Natural killer cell (primary cell): Measurements from ENCODE around the gene ASPDH. TPM values are rescaled to one million over a fixed set of nuclear protein-coding genes. Genes with fewer than 3 reads are reported as not detected.
A peak's percentile ranks its signal among the peaks of the same experiment; 100 is the strongest.

Experiments
- ATAC-seq, 3 donors: fragments of 150-1000 bp in 2 of 3; fragments of 200-7000 bp in 1 of 3; cut with Tn5 transposase; 1 replicate in 1 of 3; 2 replicates in 2 of 3; pipeline ENCODE4 v1.10.0; 2021; ENCODE audit warnings: mild to moderate bottlenecking in 2 of 3, moderate library complexity in 2 of 3
- DNase-seq, 2 donors: peaks; one replicate each; pipeline versions ENCODE4 v3.0.0 to v3.0.0-alpha.2; 2013 to 2021; ENCODE audit warnings: mixed read lengths in 1 of 2
- H3K27ac ChIP-seq: one replicate; pipeline ENCODE4 v1.5.1; 2013; ENCODE audit warnings: mild to moderate bottlenecking, low read length
- H3K27me3 ChIP-seq: one replicate; pipeline ENCODE4 v1.6.1; 2013; ENCODE audit warnings: low read length; ENCODE audit not compliant: control insufficient read depth, insufficient read depth
- H3K36me3 ChIP-seq: one replicate; pipeline ENCODE4 v1.6.1; 2013; ENCODE audit warnings: low read length; ENCODE audit not compliant: control insufficient read depth, insufficient read depth
- H3K4me1 ChIP-seq: one replicate; pipeline ENCODE4 v1.6.1; 2013; ENCODE audit warnings: low read length; ENCODE audit not compliant: control insufficient read depth, insufficient read depth
- H3K4me3 ChIP-seq: one replicate; pipeline ENCODE4 v1.5.1; 2013; ENCODE audit warnings: low read length
- H3K9me3 ChIP-seq: one replicate; pipeline ENCODE4 v1.6.1; 2013; ENCODE audit warnings: low read length; ENCODE audit not compliant: control insufficient read depth, insufficient read depth
- H3K27ac Mint-ChIP-seq, 2 donors: one replicate each; pipeline ENCODE4 v1.8.0; 2022; ENCODE audit warnings: mild to moderate bottlenecking in 2 of 2, mixed read lengths in 2 of 2, moderate library complexity in 1 of 2
- H3K27me3 Mint-ChIP-seq, 2 donors: one replicate each; pipeline ENCODE4 v1.8.0; 2022; ENCODE audit warnings: low read depth in 2 of 2, mixed read lengths in 2 of 2
- H3K36me3 Mint-ChIP-seq: one replicate; pipeline ENCODE4 v1.8.0; 2022; ENCODE audit warnings: mixed read lengths
- H3K4me1 Mint-ChIP-seq, 2 donors: one replicate each; pipeline ENCODE4 v1.8.0; 2022; ENCODE audit warnings: mixed read lengths in 2 of 2
- H3K4me3 Mint-ChIP-seq: one replicate; pipeline ENCODE4 v1.8.0; 2022; ENCODE audit warnings: mild to moderate bottlenecking, moderate library complexity, mixed read lengths
- H3K9me3 Mint-ChIP-seq, 2 donors: one replicate each; pipeline ENCODE4 v1.8.0; 2022; ENCODE audit warnings: mixed read lengths in 2 of 2
- WGBS: methylation state at CpG from one replicate; pipeline ENCODE4 v1.1.7; 2013; ENCODE audit warnings: missing lambda C conversion rate; ENCODE audit not compliant: insufficient coverage; 5-methylcytosine and 5-hydroxymethylcytosine counted together
- intact Hi-C: fragments of 100-400 bp; cut with micrococcal nuclease; formaldehyde crosslinking; loops from one replicate; pipeline ENCODE4 v1.14.2; 2022
- total RNA-seq, 4 donors: library from RNA; stranded (reverse); fragments of 120-200 nt in 1 of 4; gene quantifications; one replicate each; pipeline versions ENCODE4 v1.2.3 to v1.2.4, GENCODE V29; 2013 to 2022
- TF ChIP-seq, protein P1 (sequence below): fragments of 200-600 bp; IDR thresholded peaks from one replicate; pipeline ENCODE4 v1.8.0; 2022; ENCODE audit warnings: antibody characterized with exemption

The ASPDH gene
- total RNA-seq, 3 donors from 2014 or later (not counting 1 experiment from before 2014, with no cell fraction given): not detected

- TF ChIP-seq, protein P1, sequence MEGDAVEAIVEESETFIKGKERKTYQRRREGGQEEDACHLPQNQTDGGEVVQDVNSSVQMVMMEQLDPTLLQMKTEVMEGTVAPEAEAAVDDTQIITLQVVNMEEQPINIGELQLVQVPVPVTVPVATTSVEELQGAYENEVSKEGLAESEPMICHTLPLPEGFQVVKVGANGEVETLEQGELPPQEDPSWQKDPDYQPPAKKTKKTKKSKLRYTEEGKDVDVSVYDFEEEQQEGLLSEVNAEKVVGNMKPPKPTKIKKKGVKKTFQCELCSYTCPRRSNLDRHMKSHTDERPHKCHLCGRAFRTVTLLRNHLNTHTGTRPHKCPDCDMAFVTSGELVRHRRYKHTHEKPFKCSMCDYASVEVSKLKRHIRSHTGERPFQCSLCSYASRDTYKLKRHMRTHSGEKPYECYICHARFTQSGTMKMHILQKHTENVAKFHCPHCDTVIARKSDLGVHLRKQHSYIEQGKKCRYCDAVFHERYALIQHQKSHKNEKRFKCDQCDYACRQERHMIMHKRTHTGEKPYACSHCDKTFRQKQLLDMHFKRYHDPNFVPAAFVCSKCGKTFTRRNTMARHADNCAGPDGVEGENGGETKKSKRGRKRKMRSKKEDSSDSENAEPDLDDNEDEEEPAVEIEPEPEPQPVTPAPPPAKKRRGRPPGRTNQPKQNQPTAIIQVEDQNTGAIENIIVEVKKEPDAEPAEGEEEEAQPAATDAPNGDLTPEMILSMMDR: peak; percentile 41
- Mint-ChIP-seq H3K4me1 (peaks cover 5 to 37% of the 10 kb centered on the region in 2 donors), H3K36me3 (no peaks in the 10 kb centered on the region), H3K27ac (no peak overlapping the region), H3K9me3 (no peaks in the 10 kb centered on the region), H3K27me3 (no peaks in the 10 kb centered on the region), H3K4me3 (no peak overlapping the region)
- Histone ChIP-seq H3K36me3 (peaks cover 4% of the 10 kb centered on the region), H3K27me3 (no peaks in the 10 kb centered on the region), H3K4me1 (peaks cover 7% of the 10 kb centered on the region), H3K4me3 (no peak overlapping the region), H3K27ac (no peak overlapping the region), H3K9me3 (no peaks in the 10 kb centered on the region)
- peak; percentile 32 to 71 for DNase-seq
- WGBS: 87% methylated on average over 18 of the region's 18 CpGs
- intact Hi-C loops: no loop called here
- peak in 1 of 3 donors; percentile 40 for ATAC-seq
These were observed 26.7 kb downstream of the ASPDH start for GRCh38 chr19:50486823-50487515.

GRCh38 chr19:50485284-50485955, 28.3 kb downstream of the ASPDH start:
- H3K27ac ChIP-seq: no peak overlapping the region
- H3K4me1 Mint-ChIP-seq: peaks cover 5 to 30% of the 10 kb centered on the region in 2 donors
- TF ChIP-seq, protein P1: no peak
- intact Hi-C loops: no loop called here
- no peak overlapping the region for H3K4me3 ChIP-seq
- no peaks in the 10 kb centered on the region for H3K36me3 Mint-ChIP-seq
- DNase-seq (no peak), ATAC-seq (no peak)
- H3K27me3 ChIP-seq: no peaks in the 10 kb centered on the region
- H3K27ac Mint-ChIP-seq: peak overlapping the region; percentile 29 to 59
- H3K4me1 ChIP-seq: no peaks in the 10 kb centered on the region
- H3K4me3 Mint-ChIP-seq: no peak overlapping the region
- H3K9me3 Mint-ChIP-seq: no peaks in the 10 kb centered on the region
- WGBS: 90% methylated on average over 10 of the region's 10 CpGs
- H3K27me3 Mint-ChIP-seq: no peaks in the 10 kb centered on the region
- H3K36me3 ChIP-seq: peaks cover 17% of the 10 kb centered on the region
- no peaks in the 10 kb centered on the region for H3K9me3 ChIP-seq

DNA sequence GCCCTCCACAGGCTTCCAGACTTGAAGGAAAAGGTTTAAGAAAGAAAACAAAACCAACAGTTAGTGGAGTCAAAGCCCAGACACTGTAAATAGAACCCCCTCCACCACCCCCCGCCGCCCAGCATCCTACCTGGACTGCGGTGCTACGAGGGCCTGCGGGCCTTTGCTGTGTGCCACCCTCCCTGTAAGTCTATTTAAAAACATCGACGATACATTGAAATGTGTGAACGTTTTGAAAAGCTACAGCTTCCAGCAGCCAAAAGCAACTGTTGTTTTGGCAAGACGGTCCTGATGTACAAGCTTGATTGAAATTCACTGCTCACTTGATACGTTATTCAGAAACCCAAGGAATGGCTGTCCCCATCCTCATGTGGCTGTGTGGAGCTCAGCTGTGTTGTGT, 30.8 kb downstream of the ASPDH start:
- WGBS: 96% methylated on average over 10 of the region's 10 CpGs
- DNase-seq (no peak), ATAC-seq (no peak)
- no peak overlapping the region for H3K4me3 Mint-ChIP-seq
- Histone ChIP-seq H3K4me3 (no peak overlapping the region), H3K4me1 (peaks cover 6% of the 10 kb centered on the region), H3K27ac (no peak overlapping the region), H3K27me3 (no peaks in the 10 kb centered on the region), H3K9me3 (no peaks in the 10 kb centered on the region), H3K36me3 (peaks cover 36% of the 10 kb centered on the region)
- H3K4me1 Mint-ChIP-seq: peaks cover 11 to 34% of the 10 kb centered on the region in 2 donors
- TF ChIP-seq, protein P1: no peak
- intact Hi-C loops: no loop called here
- H3K9me3 Mint-ChIP-seq: no peaks in the 10 kb centered on the region
- H3K27me3 Mint-ChIP-seq: no peaks in the 10 kb centered on the region
- no peak overlapping the region for H3K27ac Mint-ChIP-seq
- H3K36me3 Mint-ChIP-seq: no peaks in the 10 kb centered on the region
